Measurements from ENCODE around the gene GAPDH. TPM values are rescaled to one million over a fixed set of nuclear protein-coding genes. Genes with fewer than 3 reads are reported as not detected.
"Not testable (repeated sequence)": the region's sequence is repeated elsewhere in the genome, so short reads cannot be mapped to it uniquely, and the experiment has no call there.

The GAPDH gene
- polyA plus RNA-seq, 1 of the 3 experiments (the other 2 are of a cell fraction) = 8,077 TPM

GRCh38 chr12:6489449-6489848, 44.9 kb upstream of the GAPDH start:
- H3K4me1 ChIP-seq (ENCODE audit: control insufficient read depth in 1 of 2, insufficient read depth in 2 of 2, low read depth in 1 of 2, low read length in 1 of 2) = peaks cover 0 to 7% of the 10 kb centered on the region in 2 experiments; a peak in 2 of 4 replicates
- H4K20me1 ChIP-seq (ENCODE audit: insufficient read depth) = no peaks in the 10 kb centered on the region
- H3K4me2 ChIP-seq = no peak overlapping the region
- no peak overlapping the region for H3K4me3 ChIP-seq (ENCODE audit: low read depth in 2 of 2, low read length in 1 of 2)
- peaks cover 8 to 12% of the 10 kb centered on the region in 2 experiments for H3K36me3 ChIP-seq (replicated peaks in 1 of 2; ENCODE audit: control insufficient read depth in 1 of 2, insufficient read depth in 2 of 2, low read length in 1 of 2)
- H3K9me3 ChIP-seq = no peaks in the 10 kb centered on the region
- ChIA-PET CTCF (interaction anchor here (0.8 kb wide), 1 partner anchor 24 kb away, joined by 3 read pairs; no protein-coding TSS in a partner anchor), POLR2A (no interaction called here)
- peaks cover 16% of the 10 kb centered on the region for H3K79me2 ChIP-seq (ENCODE audit: insufficient read depth)
- WGBS (ENCODE audit: low lambda C conversion rate) = 55% methylated on average over 4 of the region's 4 CpGs
- H3K27ac ChIP-seq (ENCODE audit: low read depth in 2 of 2, low read length in 1 of 2) = no peak overlapping the region
- DNase-seq = no peak
- no peaks in the 10 kb centered on the region for H3K27me3 ChIP-seq (ENCODE audit: insufficient read depth)
- TF ChIP-seq CHD2 (IDR thresholded peaks at IDR 0.05; ENCODE audit: low read length, partially characterized antibody) (no peak), EZH2phosphoT487 (IDR thresholded peaks at IDR 0.05; ENCODE audit: borderline replicate concordance, low read depth) (no peak), MXI1 (IDR thresholded peaks at IDR 0.05; ENCODE audit: low read depth, low read length) (no peak), TEAD4 (IDR thresholded peaks at IDR 0.05; ENCODE audit: borderline replicate concordance, insufficient read depth) (no peak), JUND (IDR thresholded peaks at IDR 0.05) (no peak), YY1 (IDR thresholded peaks at IDR 0.05; ENCODE audit: low read depth) (no peak), FOXJ3 (CRISPR knock-in tag; IDR thresholded peaks at IDR 0.05) (no peak), TCF12 (IDR thresholded peaks at IDR 0.05) (no peak), USF1 (IDR thresholded peaks at IDR 0.05; ENCODE audit: borderline replicate concordance, low read depth) (no peak), RAD21 (IDR thresholded peaks at IDR 0.05; ENCODE audit: low read length) (no peak), REST (IDR thresholded peaks at IDR 0.05; ENCODE audit: low read depth, low read length) (no peak), TAF1 (IDR thresholded peaks at IDR 0.05; ENCODE audit: borderline replicate concordance, low read depth, low read length) (no peak), GATA2 (CRISPR knock-in tag; IDR thresholded peaks at IDR 0.05) (no peak)
- no peak overlapping the region for H3K9ac ChIP-seq
- H3K9me2 ChIP-seq = no peaks in the 10 kb centered on the region
- H2AFZ ChIP-seq (ENCODE audit: low read depth) = no peak overlapping the region
- peaks cover 4% of the 10 kb centered on the region for H3F3A ChIP-seq (replicated peaks; ENCODE audit: insufficient read depth)

GRCh38 chr12:6490673-6491072, 43.6 kb upstream of the GAPDH start:
- not testable (repeated sequence) for H3K9me2 ChIP-seq; H3K4me3 ChIP-seq (ENCODE audit: low read depth in 2 of 2, low read length in 1 of 2); H3K27ac ChIP-seq (ENCODE audit: low read depth in 2 of 2, low read length in 1 of 2); H3K9me3 ChIP-seq; H2AFZ ChIP-seq (ENCODE audit: low read depth); H4K20me1 ChIP-seq (ENCODE audit: insufficient read depth); H3F3A ChIP-seq (replicated peaks; ENCODE audit: insufficient read depth); H3K9ac ChIP-seq; DNase-seq; H3K27me3 ChIP-seq (ENCODE audit: insufficient read depth); H3K4me2 ChIP-seq
- CTCF ChIA-PET = interaction anchor here (0.8 to 1.0 kb wide), 2 partner anchors 26 to 48 kb away, joined by 3 read pairs; no protein-coding TSS in a partner anchor
- Histone ChIP-seq H3K79me2 (ENCODE audit: insufficient read depth) (peaks cover 28% of the 10 kb centered on the region), H3K36me3 (replicated peaks in 1 of 2; ENCODE audit: control insufficient read depth in 1 of 2, insufficient read depth in 2 of 2, low read length in 1 of 2) (peaks cover 8 to 13% of the 10 kb centered on the region in 2 experiments), H3K4me1 (ENCODE audit: control insufficient read depth in 1 of 2, insufficient read depth in 2 of 2, low read depth in 1 of 2, low read length in 1 of 2) (peaks cover 9 to 13% of the 10 kb centered on the region in 2 experiments; a peak in 3 of 4 replicates)
- 90% methylated on average over 1 of the region's 1 CpG for WGBS (ENCODE audit: low lambda C conversion rate)
- POLR2A ChIA-PET = interaction anchor here (1.2 kb wide), 1 partner anchor 44 kb away, joined by 3 read pairs; the partner anchor contains the start of gene GAPDH
